ENCODE measurements around the gene EBF4. TPM values are rescaled to one million over a fixed set of nuclear protein-coding genes. Genes with fewer than 3 reads are reported as not detected.

Gene EBF4
- total and polyA plus RNA-seq, 2 of the 8 experiments (the other 6 are each of a cell fraction or from before 2014, with no cell fraction given) = 1.2 to 2.9 TPM

DNA sequence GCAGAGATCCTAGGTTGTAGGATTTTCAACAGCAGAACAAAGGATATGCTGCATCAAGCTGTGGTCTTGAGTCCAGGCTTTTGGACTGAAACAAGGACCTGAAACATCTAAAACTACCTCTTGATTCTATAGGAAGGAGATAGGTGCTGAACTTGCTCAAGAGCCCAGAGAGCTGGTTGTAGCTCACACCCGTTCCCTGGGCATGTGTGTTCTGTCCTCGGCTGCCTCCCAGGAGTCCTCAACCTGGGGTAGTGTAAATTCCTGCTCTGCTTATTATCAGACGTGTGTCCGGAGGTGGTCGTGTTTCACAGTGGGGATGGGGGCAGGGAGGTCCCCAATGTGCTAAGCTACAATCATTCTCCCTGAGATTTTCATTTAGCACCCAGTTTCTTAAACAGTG, 35.3 kb upstream of the EBF4 start:
- H3K23ac ChIP-seq (ENCODE audit: insufficient read length) = no peak overlapping the region
- H3K9me3 ChIP-seq (ENCODE audit: insufficient read depth in 2 of 2, low read depth in 1 of 2, low read length in 1 of 2) = no peaks in the 10 kb centered on the region
- H2BK120ac ChIP-seq (replicated peaks; ENCODE audit: low read depth, low read length) = no peak overlapping the region
- no peak overlapping the region for H3K4me3 ChIP-seq (ENCODE audit: extremely low read depth in 1 of 4, insufficient read depth in 2 of 4, low read depth in 3 of 4, low read length in 4 of 4)
- no peak overlapping the region for H3K56ac ChIP-seq (replicated peaks; ENCODE audit: insufficient read length, low read depth, low read length)
- H3K79me2 ChIP-seq (ENCODE audit: control insufficient read depth in 1 of 2, insufficient read depth in 2 of 2, low read length in 2 of 2) = peaks cover 21 to 34% of the 10 kb centered on the region in 2 experiments
- no peak overlapping the region for H3K14ac ChIP-seq (ENCODE audit: insufficient read length)
- no peak overlapping the region for H2BK20ac ChIP-seq (ENCODE audit: low read length)
- no peak overlapping the region for H2BK15ac ChIP-seq (ENCODE audit: low read length)
- H3K36me3 ChIP-seq (ENCODE audit: control insufficient read depth in 2 of 4, insufficient read depth in 4 of 4, low read length in 3 of 4) = peaks cover 41 to 90% (median 68%) of the 10 kb centered on the region in 4 experiments
- no peak overlapping the region for H3K18ac ChIP-seq (ENCODE audit: extremely low read depth, low read length)
- H3K4me2 ChIP-seq (ENCODE audit: insufficient read depth in 1 of 2, low read depth in 2 of 2, low read length in 2 of 2) = no peak overlapping the region
- TF ChIP-seq ATF2 (IDR thresholded peaks at IDR 0.05; ENCODE audit: low read length) = no peak
- TF ChIP-seq RBBP5 (IDR thresholded peaks at IDR 0.05; ENCODE audit: borderline replicate concordance, low read depth, low read length) = no peak
- no peak for TF ChIP-seq KDM5A (IDR thresholded peaks at IDR 0.05; ENCODE audit: low read length)
- peak; percentile 56 for TF ChIP-seq POLR2AphosphoS5 (IDR thresholded peaks at IDR 0.05; ENCODE audit: low read depth, low read length)
- no peak for TF ChIP-seq GABPA (IDR thresholded peaks at IDR 0.05; ENCODE audit: borderline replicate concordance, insufficient read depth, low read length)
- TF ChIP-seq GTF2F1 (IDR thresholded peaks at IDR 0.05; ENCODE audit: borderline replicate concordance, low read depth, low read length) = no peak
- H3K79me1 ChIP-seq (ENCODE audit: low read depth, low read length) = peaks cover 9% of the 10 kb centered on the region
- DNase-seq (ENCODE audit: low read depth in 1 of 2, low spot score in 2 of 2) (no peak), FAIRE-seq (no peak)
- H4K20me1 ChIP-seq (replicated peaks in 1 of 2; ENCODE audit: control insufficient read depth in 1 of 2, insufficient read depth in 2 of 2, low read length in 2 of 2) = peaks cover 40 to 49% of the 10 kb centered on the region in 2 experiments
- no peak overlapping the region for H4K5ac ChIP-seq (ENCODE audit: insufficient read length, low read depth, low read length)
- CTCF ChIA-PET (ENCODE audit: partially characterized antibody) = interaction anchor here (0.6 to 2.1 kb wide), 3 partner anchors 31 to 641 kb away, joined by 3 to 5 read pairs (median 3); no protein-coding TSS in a partner anchor
- H3K9ac ChIP-seq (replicated peaks in 1 of 4; ENCODE audit: extremely low read depth in 1 of 4, low read depth in 3 of 4, low read length in 3 of 4) = no peak overlapping the region
- peaks cover 10% of the 10 kb centered on the region for H3K23me2 ChIP-seq (ENCODE audit: low read depth, low read length)
- no peak overlapping the region for H3K27ac ChIP-seq (ENCODE audit: low read depth, low read length)
- peaks cover 0 to 5% (median 3%) of the 10 kb centered on the region in 4 experiments; a peak in 5 of 7 replicates for H3K4me1 ChIP-seq (replicated peaks in 1 of 4; ENCODE audit: control insufficient read depth in 3 of 4, insufficient read depth in 4 of 4, low read length in 3 of 4)
- H4K91ac ChIP-seq (replicated peaks; ENCODE audit: insufficient read length, low read length) = no peak overlapping the region
- POLR2A ChIA-PET (ENCODE audit: partially characterized antibody) = interaction anchor here (0.7 to 28.5 kb wide), 9 partner anchors 8 to 190 kb away, joined by 3 to 463 read pairs (median 6); partner anchors contain the start of genes IDH3B, NOP56 and SNRPB
- WGBS, 2 experiments (ENCODE audit: extremely low coverage in 1 of 2, insufficient coverage in 1 of 2, insufficient read length in 1 of 2, insufficient replicate concordance in 2 of 2, low coverage in 1 of 2, low lambda C conversion rate in 2 of 2, missing lambda C conversion rate in 1 of 2) = 95% methylated on average over 5 of the region's 5 CpGs; no CpG with 5 or more reads in 1 of the 2 experiments
- no peak overlapping the region for H3K4ac ChIP-seq (replicated peaks; ENCODE audit: insufficient read length, low read depth, low read length)
- no peaks in the 10 kb centered on the region for H3K27me3 ChIP-seq (replicated peaks in 1 of 4; ENCODE audit: control insufficient read depth in 3 of 4, extremely low read depth in 1 of 4, insufficient read depth in 3 of 4, low read length in 3 of 4)
- no peak overlapping the region for H4K8ac ChIP-seq (ENCODE audit: extremely low read depth, insufficient read depth, low read length)
- H2BK12ac ChIP-seq (ENCODE audit: low read depth, low read length) = no peak overlapping the region
- H2BK5ac ChIP-seq (ENCODE audit: low read depth, low read length) = no peak overlapping the region
- H2AFZ ChIP-seq (ENCODE audit: low read length) = no peak overlapping the region
- H2AK5ac ChIP-seq (ENCODE audit: low read depth, low read length) = no peak overlapping the region

Data from H1 (cell line).